Esophagus muscularis mucosa (tissue), 4 donors: Measurements from ENCODE around the gene LRMDA. TPM values are rescaled to one million over a fixed set of nuclear protein-coding genes. Genes with fewer than 3 reads are reported as not detected.
"Not testable (repeated sequence)": the region's sequence is repeated elsewhere in the genome, so short reads cannot be mapped to it uniquely, and the experiment has no call there.

Source experiments
- DNase-seq: peaks from one replicate; pipeline ENCODE4 v3.0.0-alpha.2; 2017; ENCODE audit errors: extremely low spot score
- H3K27ac ChIP-seq, 4 donors: fragments of 200-600 bp; sonication (generic); replicated peaks in 1 of 4; 1 replicate in 3 of 4; 2 replicates in 1 of 4; pipeline ENCODE4 v1.5.1; 2016 to 2019; ENCODE audit warnings: mild to moderate bottlenecking in 1 of 4
- H3K27me3 ChIP-seq, 4 donors: fragments of 200-600 bp; sonication (generic); one replicate each; pipeline versions ENCODE4 v1.5.1 to v1.6.0; 2016 to 2019
- H3K36me3 ChIP-seq, 4 donors: fragments of 200-600 bp; sonication (generic); one replicate each; pipeline ENCODE4 v1.5.1; 2016 to 2019
- H3K4me1 ChIP-seq, 4 donors: fragments of 200-600 bp; sonication (generic); one replicate each; pipeline ENCODE4 v1.5.1; 2016 to 2019
- H3K4me3 ChIP-seq, 4 donors: fragments of 200-600 bp; sonication (generic); 1 replicate in 2 of 4; 2 replicates in 2 of 4; pipeline ENCODE4 v1.5.1; 2016 to 2019; ENCODE audit warnings: mild to moderate bottlenecking in 4 of 4, moderate library complexity in 1 of 4
- H3K9me3 ChIP-seq, 4 donors: fragments of 200-600 bp; sonication (generic); 1 replicate in 3 of 4; 2 replicates in 1 of 4; pipeline ENCODE4 v1.5.1; 2016 to 2019
- CTCF ChIP-seq, 3 experiments: fragments of 200-600 bp in 2 of 3; fragments of 450-650 bp in 1 of 3; sonication (generic) in 2 of 3; IDR thresholded peaks; one replicate each; pipeline ENCODE4 v1.5.1; 2017 to 2019; ENCODE audit warnings: antibody characterized with exemption in 3 of 3, mild to moderate bottlenecking in 2 of 3, moderate library complexity in 1 of 3
- EP300 ChIP-seq: sonication (generic); formaldehyde crosslinking; IDR thresholded peaks from one replicate; pipeline ENCODE4 v1.6.1; 2017; ENCODE audit warnings: antibody characterized with exemption
- POLR2A ChIP-seq: fragments of 450-650 bp; IDR thresholded peaks from one replicate; pipeline ENCODE4 v1.6.1; 2017; ENCODE audit warnings: antibody characterized with exemption, moderate library complexity, mild to moderate bottlenecking, low read depth
- POLR2AphosphoS5 ChIP-seq, 2 donors: sonication (generic); formaldehyde crosslinking; IDR thresholded peaks; one replicate each; pipeline ENCODE4 v1.6.1; 2017; ENCODE audit warnings: antibody characterized with exemption in 2 of 2
- WGBS: methylation state at CpG from one replicate; pipeline ENCODE4 v1.1.5; 2018; 5-methylcytosine and 5-hydroxymethylcytosine counted together
- intact Hi-C: fragments of 100-400 bp; cut with DNase I; formaldehyde crosslinking; loops from one replicate; pipeline ENCODE4 v1.15.1; 2023
- total RNA-seq, 4 donors: library from RNA; depleted of rRNA; stranded (reverse); fragments of >200 nt; gene quantifications; one replicate each; pipeline versions ENCODE4 v1.1.0 to v1.2.1, GENCODE V29; 2016

LRMDA gene
- total RNA-seq, 4 donors from 2014 or later: 14.3 to 34.9 (median 26.5) TPM

GRCh38 chr10:76051007-76051936, 619.8 kb downstream of the LRMDA start:
- H3K27ac ChIP-seq: no peak overlapping the region
- intact Hi-C loops: no loop called here
- TF ChIP-seq POLR2AphosphoS5 (IDR thresholded peaks at IDR 0.05) (no peak), EP300 (no peak), POLR2A (no peak), CTCF (IDR thresholded peaks at IDR 0.05) (no peak)
- no peak overlapping the region for H3K4me3 ChIP-seq
- peaks cover 0 to 2% (median 0%) of the 10 kb centered on the region in 4 donors for H3K36me3 ChIP-seq
- H3K27me3 ChIP-seq: no peaks in the 10 kb centered on the region
- peaks cover 0 to 2% (median 0%) of the 10 kb centered on the region in 4 donors for H3K9me3 ChIP-seq
- 84% methylated on average over 12 of the region's 12 CpGs for WGBS
- DNase-seq: no peak
- peaks cover 0 to 11% (median 0%) of the 10 kb centered on the region in 4 donors for H3K4me1 ChIP-seq

- peaks cover 0 to 2% (median 0%) of the 10 kb centered on the region in 4 donors for H3K36me3 ChIP-seq
- no peak overlapping the region for H3K4me3 ChIP-seq
- no peak overlapping the region for H3K27ac ChIP-seq
- no peaks in the 10 kb centered on the region for H3K27me3 ChIP-seq
- peaks cover 0 to 4% (median 0%) of the 10 kb centered on the region in 4 donors for H3K9me3 ChIP-seq
- WGBS: 97% methylated on average over 9 of the region's 9 CpGs
- intact Hi-C loops: no loop called here
- no peak for DNase-seq
- TF ChIP-seq CTCF (IDR thresholded peaks at IDR 0.05) (no peak), POLR2A (no peak), POLR2AphosphoS5 (IDR thresholded peaks at IDR 0.05) (no peak), EP300 (no peak)
- peaks cover 0 to 11% (median 0%) of the 10 kb centered on the region in 4 donors for H3K4me1 ChIP-seq
These were observed 621.5 kb downstream of the LRMDA start for GRCh38 chr10:76052682-76053503.

- intact Hi-C loops: no loop called here
- no peak overlapping the region for H3K4me3 ChIP-seq
- 100% methylated on average over 2 of the region's 3 CpGs for WGBS
- H3K36me3 ChIP-seq: peaks cover 0 to 2% (median 0%) of the 10 kb centered on the region in 4 donors
- H3K27ac ChIP-seq: no peak overlapping the region
- H3K4me1 ChIP-seq: peaks cover 0 to 4% (median 0%) of the 10 kb centered on the region in 4 donors
- no peak for TF ChIP-seq EP300
- no peak for TF ChIP-seq POLR2AphosphoS5 (IDR thresholded peaks at IDR 0.05)
- TF ChIP-seq POLR2A: no peak
- no peak for TF ChIP-seq CTCF (IDR thresholded peaks at IDR 0.05)
- peaks cover 0 to 4% (median 0%) of the 10 kb centered on the region in 4 donors for H3K9me3 ChIP-seq
- DNase-seq: no peak
- no peaks in the 10 kb centered on the region for H3K27me3 ChIP-seq
These were observed 624.0 kb downstream of the LRMDA start for GRCh38 chr10:76055466-76055865.

GRCh38 chr10:76055963-76056362, 624.5 kb downstream of the LRMDA start:
- H3K27ac ChIP-seq: no peak overlapping the region
- H3K4me3 ChIP-seq: no peak overlapping the region
- TF ChIP-seq POLR2A (no peak), CTCF (IDR thresholded peaks at IDR 0.05) (no peak), EP300 (no peak), POLR2AphosphoS5 (IDR thresholded peaks at IDR 0.05) (no peak)
- WGBS: no CpG with 5 or more reads among the region's 1 CpG
- no peaks in the 10 kb centered on the region for H3K27me3 ChIP-seq
- H3K36me3 ChIP-seq: peaks cover 0 to 2% (median 0%) of the 10 kb centered on the region in 4 donors
- H3K9me3 ChIP-seq: peaks cover 0 to 4% (median 0%) of the 10 kb centered on the region in 4 donors
- H3K4me1 ChIP-seq: peaks cover 0 to 3% (median 0%) of the 10 kb centered on the region in 4 donors
- DNase-seq: no peak
- intact Hi-C loops: no loop called here

GRCh38 chr10:76060993-76061392, 629.6 kb downstream of the LRMDA start:
- H3K4me3 ChIP-seq, H3K9me3 ChIP-seq, intact Hi-C loops, DNase-seq, H3K36me3 ChIP-seq, H3K27me3 ChIP-seq, H3K27ac ChIP-seq: not testable (repeated sequence)
- WGBS: 95% methylated on average over 2 of the region's 2 CpGs
- peaks cover 0 to 16% (median 11%) of the 10 kb centered on the region in 4 donors for H3K4me1 ChIP-seq
